Stimulated activated CD4-positive, alpha-beta T cell treated with anti-CD3 and anti-CD28 coated beads, Interleukin-15, amount 100 ng/mL, for 48 hours (primary cell): ENCODE results near the gene PRTFDC1.
"Not testable (repeated sequence)": the region's sequence is repeated elsewhere in the genome, so short reads cannot be mapped to it uniquely, and the experiment has no call there.

Experiments
- DNase-seq, 2 donors: peaks; one replicate each; pipeline ENCODE4 v3.0.0-alpha.2; 2020; ENCODE audit warnings: low read depth in 2 of 2

The PRTFDC1 gene

GRCh38 chr10:24844742-24845141 lies 107.7 kb downstream of the PRTFDC1 start:
- DNase-seq = no peak

DNA sequence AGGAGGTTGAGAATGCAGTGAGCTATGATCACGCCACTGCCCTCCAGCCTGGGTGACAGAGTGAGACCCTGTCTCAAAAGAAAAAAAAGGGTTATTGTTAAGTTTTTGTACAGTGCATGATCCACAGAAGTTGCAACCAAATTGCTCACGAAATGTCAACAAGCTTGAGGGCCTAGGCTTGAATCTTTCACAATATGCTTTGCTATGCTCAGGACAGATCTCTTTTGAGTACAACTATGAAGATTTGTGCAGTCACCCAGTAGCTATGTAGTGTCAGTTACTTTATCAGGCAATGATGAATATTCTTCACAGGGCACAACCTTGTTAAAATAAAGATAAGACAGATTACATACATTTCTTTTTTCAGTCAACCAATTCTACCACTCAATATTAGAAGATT lies 109.2 kb downstream of the PRTFDC1 start:
- no peak for DNase-seq

DNA sequence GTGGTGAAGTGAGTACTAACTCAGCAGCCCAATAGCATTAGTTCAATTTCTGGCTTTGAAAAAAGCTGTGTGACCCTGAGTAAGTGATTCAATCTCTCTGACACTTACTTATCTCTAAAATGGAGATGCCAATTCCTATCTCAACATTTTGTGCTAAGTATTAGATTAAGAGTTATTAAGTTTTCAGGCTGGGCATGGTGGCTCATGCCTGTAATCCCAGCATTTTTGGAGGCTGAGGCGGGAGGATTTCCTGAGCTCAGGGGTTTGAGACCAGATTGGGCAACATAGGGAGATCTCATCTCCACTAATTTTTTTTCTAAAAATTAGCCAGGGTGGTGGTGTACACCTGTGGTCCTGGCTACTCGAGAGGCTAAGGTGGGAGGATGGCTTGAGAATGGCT lies 109.5 kb downstream of the PRTFDC1 start:
- DNase-seq = no peak

GRCh38 chr10:24841530-24841929 lies 110.9 kb downstream of the PRTFDC1 start:
- DNase-seq = no peak

- DNase-seq = no peak
Measured at GRCh38 chr10:24840784-24841183, 111.6 kb downstream of the PRTFDC1 start.

- DNase-seq = not testable (repeated sequence)
Measured at GRCh38 chr10:24837781-24838180, 114.6 kb downstream of the PRTFDC1 start.

DNA sequence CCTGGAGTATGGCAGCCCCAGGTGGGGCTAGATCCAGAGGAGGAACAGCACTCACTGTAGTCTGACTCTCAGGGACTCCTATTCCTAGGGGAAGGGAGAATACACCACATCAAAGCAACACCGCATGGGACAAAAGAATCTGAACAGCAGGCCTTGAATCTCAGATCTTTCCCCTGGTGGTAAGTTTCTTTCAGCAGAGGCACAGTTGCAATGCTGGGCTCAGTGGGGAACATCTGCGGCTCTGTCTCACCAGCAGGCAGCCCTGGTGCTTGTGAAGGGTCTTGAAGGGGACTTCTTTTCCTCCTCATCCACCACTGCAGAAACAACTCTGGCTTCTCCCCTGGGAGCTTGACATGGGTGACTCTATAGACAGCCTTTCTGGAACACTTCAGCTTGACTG lies 117.5 kb downstream of the PRTFDC1 start:
- no peak for DNase-seq

DNA sequence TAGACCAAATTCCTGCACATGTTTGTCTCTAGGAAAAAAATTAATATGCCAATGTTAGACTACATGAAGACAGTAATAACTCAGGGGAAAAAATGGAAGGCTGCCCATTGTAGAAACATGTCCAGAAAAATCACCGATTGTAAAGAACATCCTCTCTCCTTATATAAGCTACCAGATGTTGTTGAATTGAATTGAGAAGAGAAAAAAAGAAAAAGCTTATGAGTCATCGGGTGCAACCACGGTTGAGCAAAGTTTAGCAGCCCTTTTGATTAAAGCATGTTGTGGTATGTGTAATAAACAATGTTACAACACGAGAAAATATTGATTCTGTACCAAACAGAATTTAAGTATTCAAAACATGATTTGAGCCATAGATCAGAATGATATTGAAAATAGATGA lies 126.4 kb downstream of the PRTFDC1 start:
- no peak for DNase-seq

DNA sequence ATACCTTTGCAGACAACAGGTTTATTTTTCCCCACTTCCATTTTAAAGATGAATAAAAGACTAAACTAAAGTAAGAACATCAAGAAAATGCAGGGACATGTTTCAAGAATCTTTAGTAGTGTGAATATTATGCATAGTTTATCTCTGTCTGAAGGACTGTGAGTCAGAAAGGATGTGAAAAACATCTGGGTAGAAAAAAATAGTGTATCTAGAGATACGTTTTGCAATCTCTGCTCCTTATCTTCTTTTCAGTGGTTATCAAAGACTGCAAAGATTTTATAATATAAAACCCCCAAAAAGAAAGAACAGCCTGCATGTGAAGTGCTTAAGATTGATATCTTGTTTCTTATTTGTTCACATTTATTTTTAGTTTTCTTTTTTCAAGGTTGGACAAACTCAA lies 126.9 kb downstream of the PRTFDC1 start:
- no peak for DNase-seq

GRCh38 chr10:24824536-24824935 lies 127.9 kb downstream of the PRTFDC1 start:
- no peak for DNase-seq

DNA sequence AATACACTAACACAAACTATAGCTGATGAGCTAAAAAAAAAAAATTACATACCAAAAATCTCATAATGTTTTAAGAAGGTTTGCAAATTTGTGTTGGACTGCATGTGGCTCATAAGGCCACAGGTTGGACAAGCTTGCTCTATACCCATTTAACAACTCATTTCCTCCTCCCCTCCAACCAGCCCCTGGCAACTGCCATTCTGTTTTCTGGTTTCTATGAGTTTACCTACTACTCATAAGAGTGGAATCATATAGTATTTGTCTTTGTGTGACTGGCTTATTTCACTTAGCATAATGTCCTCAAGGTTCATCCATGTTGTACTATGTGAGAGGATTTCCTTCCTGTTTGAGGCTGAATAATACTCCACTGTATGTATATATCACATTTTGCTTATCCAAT lies 128.3 kb downstream of the PRTFDC1 start:
- peak in 1 of 2 donors; percentile 11 for DNase-seq

GRCh38 chr10:24822590-24822989 lies 129.8 kb downstream of the PRTFDC1 start:
- no peak for DNase-seq

DNA sequence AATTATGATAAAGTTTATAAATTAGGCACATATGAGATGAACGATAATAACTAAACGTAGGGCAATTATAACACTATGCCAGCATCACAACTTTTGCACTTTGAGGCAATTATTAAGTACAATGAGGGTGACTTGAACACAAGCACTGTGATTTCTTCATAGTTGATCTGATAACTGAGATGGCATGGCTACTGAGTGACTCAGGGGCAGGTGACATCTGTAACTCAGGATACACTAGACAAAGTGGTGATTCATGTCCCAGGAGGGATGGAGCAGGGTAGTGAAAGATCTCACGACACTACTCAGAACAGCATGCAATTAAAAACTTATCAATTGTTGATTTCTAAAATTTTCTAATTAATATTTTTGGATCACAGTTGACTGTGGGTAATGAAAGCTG lies 130.4 kb downstream of the PRTFDC1 start:
- DNase-seq = no peak

DNA sequence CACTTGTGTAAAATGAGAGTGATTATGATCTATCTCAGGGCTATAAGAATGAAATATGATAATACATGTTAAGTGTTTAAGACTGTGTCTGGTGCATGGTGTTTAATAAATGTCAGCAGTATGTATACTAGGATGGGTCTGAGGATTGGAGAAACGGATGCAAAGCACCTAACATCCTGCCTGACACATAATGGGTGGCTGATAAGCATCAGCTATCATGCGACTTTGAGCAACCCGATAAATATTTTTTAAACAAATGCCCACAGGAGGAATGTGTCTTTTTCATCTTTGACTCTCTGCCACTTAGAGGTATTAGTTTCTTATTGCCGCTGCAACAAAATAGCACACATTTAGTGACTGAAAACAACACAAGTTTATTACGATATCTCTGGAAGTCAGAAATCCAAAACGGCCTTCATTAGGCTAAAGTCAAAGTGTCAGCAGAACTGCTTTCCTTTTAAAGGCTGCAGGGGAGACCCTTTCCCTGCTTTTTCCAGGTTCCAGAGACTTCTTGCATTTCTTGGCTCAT lies 135.5 kb downstream of the PRTFDC1 start:
- no peak for DNase-seq

DNA sequence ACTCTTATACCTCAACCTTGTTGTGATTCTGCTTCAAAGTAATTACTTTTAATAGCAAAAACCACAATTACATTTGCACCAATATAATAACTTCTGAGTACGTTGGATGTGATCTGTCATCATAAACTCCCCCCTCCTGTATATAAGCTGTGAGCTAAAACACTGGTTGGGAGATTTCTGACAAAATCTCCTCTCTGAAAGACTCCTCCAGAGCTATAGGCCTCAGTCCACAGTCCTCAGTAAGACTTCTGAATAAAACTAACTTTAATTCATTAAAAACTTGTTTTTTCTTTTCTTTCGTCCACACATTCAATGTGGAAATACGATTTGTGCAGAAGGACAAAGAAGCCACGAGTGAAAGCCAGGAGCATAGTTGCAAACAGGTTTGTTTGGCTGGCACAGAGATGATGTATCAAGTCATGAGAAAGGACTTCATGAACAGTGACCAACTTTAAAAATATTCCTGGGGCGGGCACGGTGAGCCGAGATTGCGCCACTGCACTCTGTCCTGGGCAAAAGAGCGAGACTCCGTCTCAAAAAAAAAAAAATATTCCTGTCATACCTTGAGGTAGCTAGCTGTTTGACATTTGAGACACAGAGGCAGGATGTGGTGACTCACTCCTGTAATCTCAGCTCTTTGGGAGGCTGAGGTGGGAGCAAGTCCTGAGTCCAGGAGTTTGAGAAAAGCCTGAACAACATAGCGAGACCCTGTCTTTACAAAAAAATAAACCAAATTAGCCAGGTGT lies 137.7 kb downstream of the PRTFDC1 start:
- no peak for DNase-seq

GRCh38 chr10:24813856-24814255 lies 138.6 kb downstream of the PRTFDC1 start:
- DNase-seq = no peak

- DNase-seq = no peak
Measured at GRCh38 chr10:24806262-24806661, 146.1 kb downstream of the PRTFDC1 start.

DNA sequence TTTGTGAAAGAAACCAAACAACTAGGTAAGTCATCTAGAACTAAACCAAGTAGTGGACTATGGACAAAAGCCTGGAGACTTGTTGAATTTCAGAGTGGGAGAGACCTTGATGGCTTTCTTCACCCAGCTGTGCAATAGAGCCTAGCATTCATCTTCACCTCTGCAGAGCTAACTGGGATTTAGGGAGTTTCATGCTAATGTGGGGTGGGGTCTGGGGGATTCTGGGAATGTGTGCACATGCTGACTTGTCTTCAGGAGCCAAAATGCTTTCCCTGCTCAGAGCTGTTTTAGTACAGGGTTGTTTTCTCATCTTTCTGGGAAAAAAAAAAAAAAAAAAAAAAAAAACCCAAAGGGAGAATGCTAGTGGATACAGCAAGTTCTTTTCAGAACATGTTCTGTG lies 147.4 kb downstream of the PRTFDC1 start:
- no peak for DNase-seq

DNA sequence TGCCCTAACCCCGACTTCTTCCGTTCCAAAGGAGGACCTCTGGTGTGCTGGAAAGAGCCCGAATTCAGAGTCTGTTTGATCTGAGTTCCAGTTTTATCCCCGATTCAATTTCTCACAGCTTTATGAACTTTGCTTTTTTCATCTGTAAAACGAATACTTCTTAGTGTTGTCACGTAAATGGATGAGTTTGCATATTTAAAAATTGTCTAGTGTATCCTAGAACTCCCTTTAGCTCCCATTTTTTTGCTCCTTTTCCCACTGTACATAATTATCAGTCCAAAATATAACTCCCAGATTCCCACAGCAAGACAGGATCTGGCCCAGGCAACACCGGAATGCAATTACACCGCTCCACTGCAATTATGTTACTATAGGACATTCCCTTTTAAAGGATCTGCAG lies 148.0 kb downstream of the PRTFDC1 start:
- no peak for DNase-seq

GRCh38 chr10:24802378-24802777 lies 150.0 kb downstream of the PRTFDC1 start:
- no peak for DNase-seq

GRCh38 chr10:24800861-24801260 lies 151.5 kb downstream of the PRTFDC1 start:
- DNase-seq = no peak
